H1 (cell line): Measurements from ENCODE around the gene RETSAT. TPM values are rescaled to one million over a fixed set of nuclear protein-coding genes. Genes with fewer than 3 reads are reported as not detected.

Experiments
- BRCA1 ChIP-seq: IDR thresholded peaks from 2 replicates; pipeline ENCODE4 v1.6.1; 2012; ENCODE audit warnings: low read depth, low read length, improper control_type of control experiment
- CBX8 ChIP-seq: fragments of 300-800, 300-1000 bp; sonication (generic); IDR thresholded peaks from 2 replicates; pipeline ENCODE4 v1.7.1; 2016; ENCODE audit warnings: low read depth, low read length, borderline replicate concordance
- CEBPB ChIP-seq: IDR thresholded peaks from 2 replicates; pipeline ENCODE4 v1.6.1; 2012; ENCODE audit warnings: low read depth, low read length
- CHD1 ChIP-seq: IDR thresholded peaks from 2 replicates; pipeline ENCODE4 v1.6.1; 2012; ENCODE audit warnings: low read depth, low read length, improper control_type of control experiment
- CREB1 ChIP-seq: IDR thresholded peaks from 2 replicates; pipeline ENCODE4 v1.6.1; 2012; ENCODE audit warnings: inconsistent platforms
- JUN ChIP-seq: IDR thresholded peaks from 2 replicates; pipeline ENCODE4 v1.6.1; 2011; ENCODE audit warnings: low read depth, mild to moderate bottlenecking, improper control_type of control experiment, low read length
- JUND ChIP-seq: IDR thresholded peaks from 2 replicates; pipeline ENCODE4 v1.6.1; 2011; ENCODE audit warnings: mild to moderate bottlenecking, improper control_type of control experiment, low read length
- PHF8 ChIP-seq: fragments of 200-600 bp; sonication (generic); conservative IDR thresholded peaks from 2 replicates; pipeline ENCODE4 v1.7.1; 2012; ENCODE audit warnings: low read depth, mild to moderate bottlenecking, inconsistent platforms, low read length, moderate library complexity
- RNF2 ChIP-seq: fragments of 200-900, 300-1000 bp; sonication (generic); IDR thresholded peaks from 2 replicates; pipeline ENCODE4 v1.7.1; 2016; ENCODE audit warnings: borderline replicate concordance, low read depth, mild to moderate bottlenecking, antibody characterized with exemption, low read length; ENCODE audit not compliant: poor library complexity, severe bottlenecking; ENCODE audit errors: missing control alignments
- SAP30 ChIP-seq: fragments of 300-600 bp; sonication (generic); IDR thresholded peaks from 2 replicates; pipeline ENCODE4 v1.7.1; 2012; ENCODE audit warnings: low read length, moderate library complexity, mild to moderate bottlenecking, inconsistent platforms; ENCODE audit not compliant: insufficient read depth, insufficient replicate concordance
- SP4 ChIP-seq: IDR thresholded peaks from 2 replicates; pipeline ENCODE4 v1.6.1; 2012; ENCODE audit warnings: low read length, inconsistent platforms
- SUZ12 ChIP-seq: fragments of 200-600 bp; sonication (generic); IDR thresholded peaks from 2 replicates; pipeline ENCODE4 v1.6.1; 2012; ENCODE audit warnings: mild to moderate bottlenecking, inconsistent platforms, low read length, moderate library complexity, mixed read lengths
- TAF1 ChIP-seq: IDR thresholded peaks from 2 replicates; pipeline ENCODE4 v1.6.1; 2011; ENCODE audit warnings: mild to moderate bottlenecking, low read depth, low read length
- TAF7 ChIP-seq: optimal IDR thresholded peaks from 2 replicates; pipeline ENCODE3; 2011; ENCODE audit warnings: low read depth, mild to moderate bottlenecking, inconsistent platforms, low read length, moderate library complexity, borderline replicate concordance
- TBP ChIP-seq: IDR thresholded peaks from 2 replicates; pipeline ENCODE4 v1.6.1; 2011; ENCODE audit warnings: low read depth, low read length, improper control_type of control experiment
- TEAD4 ChIP-seq: IDR thresholded peaks from 2 replicates; pipeline ENCODE4 v1.6.1; 2012; ENCODE audit warnings: low read depth, low read length, inconsistent platforms, mixed read lengths
- ZNF274 ChIP-seq: IDR thresholded peaks from 2 replicates; pipeline ENCODE4 v1.7.0; 2012; ENCODE audit warnings: low read length, borderline replicate concordance; ENCODE audit errors: extremely low read depth
- polyA plus RNA-seq, 7 experiments: library from polyadenylated mRNA; depleted of rRNA in 3 of 7; stranded (reverse) in 5 of 7; unstranded in 2 of 7; fragments of >200 nt in 5 of 7; fragments of 200-250 nt in 2 of 7; gene quantifications; 1 replicate in 5 of 7; 2 replicates in 1 of 7; 4 replicates in 1 of 7; pipeline versions ENCODE4 v1.2.1 to v1.2.3, GENCODE V29; 2011 to 2013; ENCODE audit warnings: missing spikeins in 2 of 7, mixed read lengths in 2 of 7
- total RNA-seq: library from RNA; stranded (reverse); fragmentation: NEBNext Ultra II Directional; extraction: Animal tissue kit (Norgen Biotek cat#: 25700); gene quantifications from 2 replicates; pipeline ENCODE4 v1.2.1, GENCODE V29; 2021
- TF ChIP-seq, protein P1 (sequence below): IDR thresholded peaks from 2 replicates; pipeline ENCODE4 v1.6.1; 2011; ENCODE audit warnings: low read depth, mild to moderate bottlenecking, low read length; ENCODE audit not compliant: insufficient read depth
- TF ChIP-seq, protein P2 (sequence below): IDR thresholded peaks from 2 replicates; pipeline ENCODE4 v1.6.1; 2012; ENCODE audit warnings: low read length, inconsistent platforms
- TF ChIP-seq, protein P3 (sequence below): IDR thresholded peaks from 2 replicates; pipeline ENCODE4 v1.6.1; 2011; ENCODE audit warnings: low read length, improper control_type of control experiment
- TF ChIP-seq, protein P4 (sequence below): IDR thresholded peaks from 2 replicates; pipeline ENCODE4 v1.6.1; 2012; ENCODE audit warnings: inconsistent platforms

The RETSAT gene
- total and polyA plus RNA-seq, 2 of the 8 experiments (the other 6 are each of a cell fraction or from before 2014, with no cell fraction given) = 15.8 to 16.7 TPM

DNA sequence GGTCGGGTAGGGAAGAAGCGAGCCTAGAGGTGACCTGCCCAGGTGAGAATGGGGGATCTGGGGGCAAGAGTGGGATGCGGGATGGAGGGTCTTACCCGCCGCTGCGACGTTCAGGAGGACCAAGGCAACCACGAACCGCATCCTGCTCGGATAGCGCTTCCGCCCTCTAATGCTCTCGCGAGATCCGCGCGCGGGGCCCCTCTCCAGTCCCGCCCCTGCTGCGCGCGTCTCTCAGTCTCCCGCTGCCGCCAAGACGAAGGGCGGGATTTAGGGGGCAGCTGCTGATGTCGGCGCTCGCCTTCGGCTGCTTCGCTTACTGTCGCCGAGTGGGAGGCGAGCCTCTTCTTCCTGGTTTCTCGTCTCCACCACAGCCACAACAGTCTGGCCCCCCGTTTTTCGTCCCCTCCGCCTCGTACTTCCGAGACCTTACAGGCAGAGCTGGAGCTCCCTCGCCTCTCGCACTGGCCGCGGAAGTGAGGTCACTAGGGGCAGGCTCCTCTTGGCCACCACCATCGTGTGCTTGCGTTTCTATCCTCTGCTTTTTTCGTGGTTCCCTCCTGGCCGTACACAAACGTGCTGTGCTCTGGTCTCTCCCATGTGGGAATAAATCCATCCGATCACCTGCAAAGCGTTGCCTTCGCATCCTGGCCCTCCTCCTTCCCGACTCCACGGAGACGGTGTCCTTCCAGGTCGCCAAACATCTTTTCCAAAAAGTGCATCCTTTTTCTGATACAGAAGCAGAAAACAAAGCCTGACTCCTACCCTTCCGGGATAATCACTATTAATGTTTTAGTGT lies 26.3 kb downstream of the RETSAT start, which contains the start of gene TGOLN2 (continued):
- TF ChIP-seq JUN = no peak
- TF ChIP-seq SP4 = 0 out of 2 replicates have a peak, but pooled peaks have one; percentile 38
- TF ChIP-seq, protein P1, sequence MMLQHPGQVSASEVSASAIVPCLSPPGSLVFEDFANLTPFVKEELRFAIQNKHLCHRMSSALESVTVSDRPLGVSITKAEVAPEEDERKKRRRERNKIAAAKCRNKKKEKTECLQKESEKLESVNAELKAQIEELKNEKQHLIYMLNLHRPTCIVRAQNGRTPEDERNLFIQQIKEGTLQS = no peak
- TF ChIP-seq ZNF274 = no peak
- TF ChIP-seq RNF2 = no peak
- no peak for TF ChIP-seq CBX8
- no peak for TF ChIP-seq TEAD4
- TF ChIP-seq SUZ12 = no peak
- TF ChIP-seq, protein P2, sequence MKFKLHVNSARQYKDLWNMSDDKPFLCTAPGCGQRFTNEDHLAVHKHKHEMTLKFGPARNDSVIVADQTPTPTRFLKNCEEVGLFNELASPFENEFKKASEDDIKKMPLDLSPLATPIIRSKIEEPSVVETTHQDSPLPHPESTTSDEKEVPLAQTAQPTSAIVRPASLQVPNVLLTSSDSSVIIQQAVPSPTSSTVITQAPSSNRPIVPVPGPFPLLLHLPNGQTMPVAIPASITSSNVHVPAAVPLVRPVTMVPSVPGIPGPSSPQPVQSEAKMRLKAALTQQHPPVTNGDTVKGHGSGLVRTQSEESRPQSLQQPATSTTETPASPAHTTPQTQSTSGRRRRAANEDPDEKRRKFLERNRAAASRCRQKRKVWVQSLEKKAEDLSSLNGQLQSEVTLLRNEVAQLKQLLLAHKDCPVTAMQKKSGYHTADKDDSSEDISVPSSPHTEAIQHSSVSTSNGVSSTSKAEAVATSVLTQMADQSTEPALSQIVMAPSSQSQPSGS = peak; percentile 69; the same call in 1 of the 2 replicates
- TF ChIP-seq SAP30 = no peak
- peak; percentile 94 for TF ChIP-seq TBP
- peak; percentile 99 for TF ChIP-seq PHF8
- TF ChIP-seq CREB1 = no peak; the same call in 1 of the 2 replicates
- no peak for TF ChIP-seq CEBPB
- TF ChIP-seq, protein P3, sequence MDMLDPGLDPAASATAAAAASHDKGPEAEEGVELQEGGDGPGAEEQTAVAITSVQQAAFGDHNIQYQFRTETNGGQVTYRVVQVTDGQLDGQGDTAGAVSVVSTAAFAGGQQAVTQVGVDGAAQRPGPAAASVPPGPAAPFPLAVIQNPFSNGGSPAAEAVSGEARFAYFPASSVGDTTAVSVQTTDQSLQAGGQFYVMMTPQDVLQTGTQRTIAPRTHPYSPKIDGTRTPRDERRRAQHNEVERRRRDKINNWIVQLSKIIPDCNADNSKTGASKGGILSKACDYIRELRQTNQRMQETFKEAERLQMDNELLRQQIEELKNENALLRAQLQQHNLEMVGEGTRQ = no peak
- no peak for TF ChIP-seq CHD1
- no peak for TF ChIP-seq JUND
- peak; percentile 88 for TF ChIP-seq BRCA1
- peak; percentile 98 for TF ChIP-seq TAF1
- TF ChIP-seq, protein P4, sequence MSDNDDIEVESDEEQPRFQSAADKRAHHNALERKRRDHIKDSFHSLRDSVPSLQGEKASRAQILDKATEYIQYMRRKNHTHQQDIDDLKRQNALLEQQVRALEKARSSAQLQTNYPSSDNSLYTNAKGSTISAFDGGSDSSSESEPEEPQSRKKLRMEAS = peak; percentile 8
- TF ChIP-seq TAF7 = peak; percentile 70
